ENCODE measurements around the gene TRH.

The TRH gene, protein sequence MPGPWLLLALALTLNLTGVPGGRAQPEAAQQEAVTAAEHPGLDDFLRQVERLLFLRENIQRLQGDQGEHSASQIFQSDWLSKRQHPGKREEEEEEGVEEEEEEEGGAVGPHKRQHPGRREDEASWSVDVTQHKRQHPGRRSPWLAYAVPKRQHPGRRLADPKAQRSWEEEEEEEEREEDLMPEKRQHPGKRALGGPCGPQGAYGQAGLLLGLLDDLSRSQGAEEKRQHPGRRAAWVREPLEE

DNA sequence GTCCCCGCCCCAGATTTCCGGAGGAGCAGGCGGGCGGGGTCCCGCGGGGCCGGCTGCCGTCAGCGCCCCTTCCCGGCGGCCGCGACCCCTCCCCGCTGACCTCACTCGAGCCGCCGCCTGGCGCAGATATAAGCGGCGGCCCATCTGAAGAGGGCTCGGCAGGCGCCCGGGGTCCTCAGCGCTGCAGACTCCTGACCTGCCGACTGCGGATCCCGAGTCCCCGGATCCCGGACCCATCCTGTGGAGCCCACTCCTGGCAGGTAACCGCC is at the start of gene TRH:
Gene TRH (plus strand): TSS at position 157 of the 269 bp plus-strand sequence. CDS start 1,097 bp downstream, outside the sequence.
- no peak for DNase-seq

DNA sequence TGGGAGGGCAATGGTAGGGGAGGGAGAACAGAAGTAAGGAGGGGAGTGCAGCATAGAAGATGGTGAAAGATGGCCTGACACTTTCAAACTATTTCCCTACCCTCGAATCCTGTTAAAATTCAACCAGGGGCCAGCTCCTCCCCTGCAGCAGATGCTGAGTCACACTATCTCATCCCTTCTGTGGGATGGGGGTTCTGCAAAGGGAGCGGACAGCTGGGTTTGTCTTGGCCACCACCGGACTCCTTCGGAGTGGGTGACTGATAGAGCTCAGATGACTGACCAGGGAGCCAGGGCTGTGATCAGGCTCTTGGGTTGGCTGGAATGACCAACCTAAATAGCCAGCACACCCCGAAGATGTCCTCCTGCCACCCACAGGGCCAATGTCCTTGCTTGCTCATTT is 47.4 kb upstream of the TRH start:
- DNase-seq = no peak

DNA sequence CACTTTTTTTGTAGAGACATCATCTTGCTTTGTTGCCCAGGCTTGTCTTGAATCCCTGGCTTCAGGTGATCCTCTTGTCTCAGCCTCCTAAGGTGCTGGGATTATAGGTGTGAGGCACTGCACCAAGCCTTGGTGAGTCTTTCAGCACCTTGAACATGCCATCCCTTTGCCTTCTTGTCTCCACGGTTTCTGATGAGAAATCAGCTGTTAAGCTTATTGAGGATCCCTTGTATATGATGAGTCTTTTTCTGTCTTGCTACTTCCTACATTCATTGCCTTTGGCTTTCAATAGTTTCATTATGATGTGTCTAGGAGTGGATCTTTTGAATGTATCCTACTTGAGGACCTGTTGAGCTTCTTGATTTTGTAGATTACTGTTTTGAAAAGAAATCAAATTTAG is 45.1 kb upstream of the TRH start:
- no peak for DNase-seq

DNA sequence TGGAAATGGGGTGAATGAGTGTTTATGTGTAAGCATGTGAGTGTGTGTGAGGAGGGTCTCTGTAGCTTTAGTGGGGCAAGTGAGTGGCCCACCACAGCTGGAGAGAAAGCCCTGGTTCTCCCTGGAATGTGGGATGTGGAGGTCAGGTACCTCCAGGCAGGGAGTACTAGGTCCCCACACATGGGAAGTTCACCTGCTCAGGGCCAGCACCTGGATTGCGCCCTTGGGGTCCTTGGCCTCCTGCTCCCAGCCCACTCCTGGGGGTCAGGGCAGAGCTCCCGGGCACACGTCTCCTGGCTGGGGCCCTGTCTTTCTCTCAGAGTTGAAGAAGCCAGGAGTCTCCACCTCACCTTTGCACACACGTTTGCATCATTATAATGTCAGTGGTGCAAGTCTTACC is 41.0 kb upstream of the TRH start:
- DNase-seq = no peak

DNA sequence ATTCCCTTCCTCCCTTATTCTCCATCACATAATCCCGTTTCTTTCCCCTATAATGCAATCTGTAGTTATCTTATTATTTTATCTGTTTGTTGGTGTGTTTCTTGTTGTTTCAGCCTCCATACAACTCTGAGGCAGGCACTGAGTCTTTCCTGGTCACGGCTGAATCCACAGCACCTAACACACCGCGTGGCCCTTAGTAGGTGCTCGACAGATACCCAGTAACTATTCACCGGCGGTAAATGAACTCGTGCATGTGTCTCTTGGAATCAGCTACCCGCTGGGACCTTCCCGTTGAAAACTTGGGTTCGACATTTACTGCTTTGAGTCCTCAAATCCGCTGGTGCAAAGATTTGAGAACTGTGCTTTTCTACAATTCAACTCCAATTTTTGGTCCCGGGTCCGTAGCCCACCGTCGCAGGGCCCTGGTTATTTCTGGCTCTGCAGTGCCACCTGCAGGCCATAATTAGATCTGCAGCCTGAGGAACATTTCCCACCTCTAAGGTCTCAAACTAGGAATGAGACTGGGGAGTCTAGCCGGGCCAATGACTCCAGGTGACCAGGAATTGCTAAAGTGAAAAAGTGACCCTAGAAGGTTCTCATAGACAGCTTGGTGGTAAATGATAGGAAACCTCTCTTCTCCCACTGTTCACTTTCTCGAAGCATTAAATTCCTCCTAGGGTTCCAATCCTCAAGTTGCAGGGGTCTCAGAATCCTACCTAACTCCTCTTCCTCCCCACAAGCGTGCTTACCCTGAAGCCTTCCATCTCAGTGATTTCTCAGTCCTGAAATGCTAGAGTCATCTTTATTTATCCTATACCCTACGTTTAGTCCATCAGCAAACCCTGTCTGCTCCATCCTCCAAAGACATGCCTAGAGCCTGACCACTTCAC is 40.0 kb upstream of the TRH start:
- DNase-seq = peak; percentile 21

DNA sequence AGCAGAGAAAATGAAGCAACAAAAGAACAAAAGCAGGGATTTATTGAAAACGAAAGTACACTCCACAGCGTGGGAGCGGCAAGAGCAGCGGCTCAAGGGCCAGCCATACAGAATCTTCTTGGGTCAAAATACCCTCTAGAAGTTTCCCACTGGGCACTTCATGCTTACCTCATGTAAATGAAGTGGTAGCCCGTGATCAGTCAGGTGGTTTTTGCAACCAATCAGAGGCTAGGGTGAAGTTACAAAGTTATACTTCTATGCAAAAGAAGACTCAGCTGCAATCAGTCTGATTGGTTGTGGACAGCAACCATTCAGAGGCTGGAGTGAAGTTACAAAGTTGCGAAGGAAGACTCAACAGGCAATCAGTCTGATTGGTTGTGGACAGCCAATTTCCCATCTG is 37.8 kb upstream of the TRH start:
- DNase-seq = peak; percentile 55

DNA sequence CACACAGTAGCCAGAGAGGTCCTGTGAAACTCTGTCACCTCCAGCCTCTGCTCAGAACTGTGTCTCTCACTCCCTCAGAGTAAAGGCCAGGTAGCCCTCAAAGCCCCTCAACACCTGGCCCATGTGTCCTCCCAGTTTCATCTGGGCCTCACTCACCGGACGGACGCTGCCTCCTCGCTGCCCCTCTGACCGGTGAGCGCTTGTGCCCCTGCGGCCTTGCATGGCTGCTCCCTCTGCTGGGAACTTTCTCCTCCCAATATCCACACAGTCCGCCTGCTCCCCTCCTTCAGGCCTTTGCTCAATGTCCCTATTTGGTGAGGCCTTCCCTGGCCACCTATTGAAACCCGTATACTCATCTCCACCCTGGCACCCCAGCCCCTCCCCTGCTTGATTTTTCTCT is 36.8 kb upstream of the TRH start:
- DNase-seq = no peak

DNA sequence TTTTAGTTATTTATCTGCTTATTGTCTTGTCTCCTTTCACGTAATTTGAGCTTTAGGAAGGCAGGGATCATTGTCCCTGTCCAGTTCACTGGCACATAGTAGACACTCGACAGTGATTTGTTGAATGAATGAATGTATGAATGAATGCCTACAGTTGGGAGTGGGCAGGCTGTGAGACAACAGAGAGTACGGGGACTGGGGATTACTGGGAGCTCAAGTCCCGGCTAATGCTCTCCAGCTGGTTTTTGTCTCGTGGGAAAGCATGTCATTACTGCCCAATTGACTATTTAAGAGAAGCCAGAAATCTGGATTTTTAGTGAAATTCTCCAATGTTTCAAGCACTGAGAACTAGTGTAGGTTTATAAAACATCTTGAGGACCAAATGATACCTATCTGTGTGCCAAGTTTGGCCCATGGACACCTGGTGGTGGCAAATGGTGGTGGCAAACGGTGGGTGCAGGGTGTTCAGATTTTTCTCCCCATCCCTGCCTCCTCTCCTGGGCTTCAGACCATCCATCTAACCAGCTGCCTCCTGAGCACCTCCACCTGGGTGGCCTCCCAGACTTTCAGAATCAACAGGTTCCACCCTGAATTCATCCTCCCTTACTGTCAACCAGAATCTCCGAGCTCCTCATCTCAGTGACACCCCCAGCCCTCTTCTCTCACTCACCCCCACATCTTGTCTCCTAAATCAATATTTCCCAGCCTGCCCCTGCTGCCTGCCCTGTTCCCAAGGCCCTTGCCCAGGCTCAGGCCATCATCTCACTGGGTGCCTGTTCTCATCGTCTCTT is 36.2 kb upstream of the TRH start:
- DNase-seq = no peak

DNA sequence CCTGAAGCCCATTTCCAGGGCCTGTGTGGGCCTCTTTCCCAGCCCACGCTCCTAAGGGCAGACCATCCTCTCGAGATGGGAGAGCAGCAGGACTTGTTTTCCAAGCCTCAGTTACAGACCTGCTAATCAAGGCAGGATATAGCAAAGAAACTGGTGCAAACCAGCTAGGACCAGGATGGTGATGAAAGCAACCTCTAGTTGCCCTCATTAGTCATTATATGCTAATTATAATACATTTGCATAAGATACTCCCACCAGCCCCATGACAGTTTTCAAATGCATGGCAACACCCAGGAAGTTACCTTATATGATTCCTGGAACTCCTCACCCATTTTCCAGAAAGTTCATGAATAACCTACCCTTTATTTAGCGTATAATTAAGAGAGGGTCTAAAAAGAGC is 34.4 kb upstream of the TRH start:
- no peak for DNase-seq

DNA sequence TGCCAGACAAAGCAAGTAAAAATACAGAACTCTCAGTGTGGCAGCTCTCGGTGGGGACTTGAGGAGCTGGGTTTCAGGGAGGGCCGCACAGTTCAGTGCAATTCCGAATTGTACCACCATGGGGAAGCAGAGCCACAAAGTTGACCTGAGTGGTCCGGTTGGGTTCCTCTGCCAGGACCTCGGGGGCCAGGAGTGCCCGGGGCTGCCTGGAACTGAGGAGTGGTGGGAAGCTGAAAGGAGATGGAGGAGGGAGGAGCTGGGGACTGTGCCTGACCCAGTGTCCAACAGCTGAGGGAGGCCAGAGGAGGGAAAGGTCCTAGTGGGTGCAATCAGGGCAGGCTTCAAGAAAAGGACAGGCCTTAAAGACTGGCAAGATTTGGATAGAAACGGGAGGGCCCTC is 32.2 kb upstream of the TRH start:
- peak; percentile 27 for DNase-seq

DNA sequence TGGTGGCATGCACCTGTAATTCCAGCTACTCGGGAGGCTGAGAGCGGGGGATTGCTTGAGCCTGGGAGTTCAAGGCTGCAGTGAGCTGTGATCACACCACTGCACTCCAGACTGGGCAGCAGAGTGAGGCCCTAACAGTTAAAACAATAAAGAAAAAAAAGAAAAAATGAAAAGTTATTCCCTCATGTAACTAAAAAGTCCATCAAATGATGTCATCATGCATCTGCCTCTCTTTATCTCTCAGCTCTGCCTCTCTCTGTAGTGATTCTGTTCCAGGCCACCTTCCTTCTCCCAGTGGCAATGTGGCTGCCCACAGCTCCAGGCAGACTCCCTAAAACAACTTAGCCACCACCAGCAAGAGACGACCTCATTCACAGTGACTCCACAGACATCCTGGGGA is 31.5 kb upstream of the TRH start:
- DNase-seq = no peak

DNA sequence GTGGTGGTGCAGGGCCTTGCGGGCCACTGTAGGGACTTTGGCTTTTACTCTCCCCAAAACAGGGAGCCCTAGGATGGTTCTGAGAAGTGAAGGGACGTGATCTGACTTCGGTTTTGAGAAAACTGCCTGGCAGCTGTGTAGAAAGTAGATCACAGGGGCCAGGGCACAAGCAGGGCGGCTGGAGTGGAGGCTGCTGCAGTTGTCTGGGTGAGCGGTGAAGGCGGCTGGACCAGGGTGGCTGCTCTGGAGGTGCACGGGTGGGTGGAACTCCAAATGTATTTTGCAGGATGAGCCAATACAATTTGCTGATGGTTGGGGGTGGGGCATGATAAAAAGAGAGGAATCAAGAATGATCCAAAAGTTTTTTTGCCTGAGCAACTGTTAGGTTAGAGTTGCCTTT is 29.8 kb upstream of the TRH start:
- DNase-seq = no peak

DNA sequence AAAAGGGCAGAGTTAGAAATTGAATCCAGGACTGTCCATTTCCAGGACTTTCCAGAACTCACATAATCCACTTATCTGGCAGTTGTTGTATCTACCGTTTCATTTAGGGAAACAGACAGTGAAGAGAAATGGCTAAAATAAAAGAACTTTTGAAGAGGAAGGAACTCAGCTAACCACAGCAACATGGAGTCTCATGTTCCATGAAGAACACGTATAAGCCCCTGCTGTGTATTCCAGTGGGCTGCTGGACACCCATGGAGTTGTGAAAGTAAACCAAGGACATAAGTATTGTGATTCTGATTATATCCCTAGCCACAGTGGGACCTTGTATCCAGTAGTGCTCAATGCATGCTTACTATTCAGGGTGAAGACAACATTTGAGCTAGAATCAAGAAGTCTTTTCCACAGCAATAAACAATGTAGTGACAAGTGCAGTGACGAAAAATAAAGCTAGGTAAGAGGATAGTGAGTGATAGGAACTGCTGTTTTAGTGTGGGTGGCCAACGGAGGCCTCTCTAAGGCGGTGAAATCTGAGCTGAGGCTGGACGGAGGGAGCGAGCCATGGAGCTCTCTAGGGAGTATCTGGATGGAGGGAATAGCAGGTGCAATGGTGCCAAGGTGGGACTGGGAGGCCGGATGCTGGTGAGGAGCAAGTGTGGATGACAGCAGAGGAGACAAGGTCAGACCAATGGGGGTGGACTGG is 26.8 kb upstream of the TRH start:
- DNase-seq = no peak

DNA sequence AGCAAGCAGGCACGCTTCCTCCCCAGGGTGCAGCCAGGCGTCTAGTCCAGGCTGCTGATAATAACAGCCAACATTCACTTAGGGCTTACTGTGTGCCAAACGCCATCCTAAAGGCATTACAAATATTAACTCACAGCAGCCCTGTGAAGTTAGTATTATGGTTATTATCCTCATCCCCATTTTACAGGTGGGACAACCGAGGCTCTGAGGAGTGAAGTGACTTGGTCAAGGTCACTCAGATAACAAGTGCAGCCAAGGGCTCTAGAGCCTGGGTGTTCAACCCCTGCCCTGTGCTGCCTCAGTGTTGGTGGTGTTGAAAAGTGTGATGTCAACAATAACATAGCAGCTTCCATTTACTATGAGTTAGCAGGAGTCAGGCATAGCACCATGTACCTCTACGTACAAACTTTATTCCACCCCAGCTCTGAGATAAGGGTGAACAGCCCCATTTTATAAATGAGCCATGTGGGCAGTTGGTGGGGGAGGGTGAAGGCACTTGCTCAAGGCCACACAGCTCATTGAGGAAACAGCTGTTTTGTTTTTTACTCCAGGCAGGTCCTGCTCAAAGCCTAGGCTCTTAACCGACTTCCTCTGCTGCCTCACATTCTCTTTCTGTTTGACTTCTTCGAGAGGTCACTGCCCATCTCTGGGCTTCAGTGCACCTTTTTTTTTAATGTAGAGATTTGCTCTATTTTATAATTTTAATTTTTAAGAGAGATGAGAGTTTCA is 24.0 kb upstream of the TRH start:
- DNase-seq = no peak

DNA sequence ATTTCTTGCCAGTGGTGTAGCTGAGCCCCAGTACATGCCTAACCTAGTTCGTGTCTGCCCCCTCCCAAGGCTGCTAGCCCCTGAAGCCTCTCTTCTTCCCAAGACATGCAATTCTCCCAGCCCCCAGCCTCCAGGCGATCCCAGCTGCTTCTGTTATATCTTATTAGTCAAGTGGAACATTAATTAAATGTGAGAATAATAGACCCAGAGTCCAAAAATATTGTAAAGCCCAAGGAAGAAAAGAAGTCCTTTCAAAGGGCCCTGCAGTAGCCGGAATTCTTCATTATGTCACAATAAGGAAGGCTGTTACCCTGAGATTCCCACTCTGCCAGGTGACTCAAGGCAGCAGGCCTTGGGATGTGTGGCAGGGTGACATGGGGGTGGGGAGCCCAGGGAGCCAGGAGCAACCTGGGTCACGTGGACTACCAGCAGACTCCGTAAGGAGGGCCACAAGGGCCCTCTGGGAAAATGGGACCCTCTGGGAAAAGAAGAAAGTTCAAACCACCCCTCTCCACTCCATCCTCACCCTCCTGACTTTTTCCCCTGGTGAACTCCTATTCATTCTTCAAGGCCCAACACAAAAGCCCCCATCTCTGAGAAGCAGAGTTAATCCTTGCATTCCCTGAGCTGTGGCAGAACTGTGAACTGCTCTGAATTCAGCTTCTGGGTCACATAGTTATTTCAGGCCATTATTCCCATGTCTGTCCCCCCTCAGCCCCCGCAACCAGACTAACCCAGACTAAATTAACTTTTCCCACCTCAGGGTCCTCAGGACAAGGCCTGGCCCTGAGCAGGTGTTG is 21.8 kb upstream of the TRH start:
- DNase-seq = no peak

DNA sequence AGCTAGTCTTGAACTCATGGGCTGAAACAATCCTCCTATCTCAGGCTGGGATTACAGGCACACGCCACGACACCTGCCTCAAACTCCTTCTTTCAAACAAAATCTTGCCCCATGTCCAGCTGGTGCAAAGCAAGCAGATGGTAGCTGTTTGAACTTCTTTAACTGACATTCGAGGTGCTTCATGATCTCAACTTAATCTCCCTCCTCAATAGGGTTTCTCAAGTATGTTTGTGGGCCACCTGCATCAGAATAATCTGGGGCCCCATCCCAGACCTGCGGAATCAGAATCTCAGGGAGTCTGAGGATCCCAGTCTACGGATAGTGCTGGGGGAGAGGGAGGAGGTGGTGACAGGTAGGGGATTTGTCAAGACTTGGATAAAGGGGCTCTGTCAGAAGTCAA is 20.9 kb upstream of the TRH start:
- no peak for DNase-seq

DNA sequence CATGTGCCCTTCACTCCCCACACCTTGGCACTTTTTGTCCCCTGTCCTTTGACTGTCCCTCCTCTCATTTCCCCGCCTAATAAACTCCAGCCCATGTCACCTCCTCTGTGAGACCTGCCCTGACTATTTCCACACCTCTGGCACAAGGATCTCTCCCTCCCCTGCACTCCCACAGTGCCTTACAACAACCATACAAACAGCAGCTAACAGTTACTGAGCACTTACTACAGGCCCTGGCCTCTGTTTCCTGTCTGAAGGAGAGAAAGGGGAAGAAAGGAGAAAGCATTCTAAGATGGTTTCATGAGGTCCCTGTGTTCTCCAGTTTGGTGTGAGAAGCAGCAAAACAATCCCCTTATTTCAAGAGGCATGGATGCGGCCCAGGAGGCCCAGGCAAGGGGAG is 20.0 kb upstream of the TRH start:
- DNase-seq = no peak

DNA sequence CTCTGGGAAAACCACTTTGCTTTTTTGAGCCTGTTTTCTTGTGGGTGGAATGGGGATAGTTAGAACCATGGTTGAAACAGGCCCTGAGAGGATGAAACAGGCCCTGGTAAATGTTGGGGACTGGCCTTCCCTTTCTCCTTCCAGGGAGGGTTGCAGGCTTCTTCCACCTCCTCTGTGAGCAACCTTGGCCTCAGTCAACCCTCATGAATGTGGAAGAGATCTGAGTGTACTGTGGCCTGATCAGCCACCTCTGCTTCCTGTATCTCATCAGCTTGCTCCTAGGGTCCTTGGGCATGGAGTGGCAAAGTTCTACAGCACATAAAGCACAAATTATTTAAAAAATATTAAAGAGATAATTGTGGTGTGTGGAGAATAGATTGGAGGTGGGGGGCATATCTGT is 17.6 kb upstream of the TRH start:
- DNase-seq = no peak

DNA sequence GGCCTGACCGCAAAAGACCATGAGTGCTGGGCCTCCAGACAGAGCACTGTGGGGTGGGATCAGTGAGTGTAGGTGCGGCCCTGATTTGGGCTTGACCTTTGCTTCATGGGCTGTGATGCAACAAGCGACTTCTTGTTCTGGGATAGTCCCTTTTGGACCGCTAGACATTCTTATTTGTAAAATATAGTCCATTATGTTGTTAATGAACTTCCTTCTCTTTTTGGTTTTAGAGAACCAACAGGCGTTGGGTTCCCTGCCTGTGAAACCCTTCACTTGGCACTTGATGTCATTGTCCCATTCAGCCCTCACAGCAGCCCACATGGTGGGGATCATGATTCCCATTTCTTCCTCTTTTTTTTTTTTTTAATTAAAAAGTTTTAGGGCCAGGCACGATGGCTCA is 15.8 kb upstream of the TRH start:
- no peak for DNase-seq

DNA sequence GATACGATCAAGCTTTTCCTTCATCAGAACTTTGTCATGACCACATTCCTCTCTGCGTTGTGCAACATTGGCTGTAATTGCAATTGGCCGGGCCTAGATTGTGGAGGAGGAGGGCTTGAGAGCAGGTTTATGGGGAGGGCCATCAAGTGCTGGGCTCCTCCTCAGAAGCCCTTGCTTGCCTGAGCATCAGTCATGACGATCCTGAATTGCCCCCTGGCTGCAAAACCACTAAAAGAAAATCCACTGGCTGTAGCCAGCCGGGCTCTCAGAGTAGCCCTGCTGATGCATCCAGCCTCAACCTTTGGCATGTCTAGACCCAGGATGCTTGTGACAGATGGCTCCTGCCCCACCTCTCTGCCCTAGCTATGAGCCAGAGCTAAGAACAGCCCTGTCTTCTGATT is 13.4 kb upstream of the TRH start:
- no peak for DNase-seq

DNA sequence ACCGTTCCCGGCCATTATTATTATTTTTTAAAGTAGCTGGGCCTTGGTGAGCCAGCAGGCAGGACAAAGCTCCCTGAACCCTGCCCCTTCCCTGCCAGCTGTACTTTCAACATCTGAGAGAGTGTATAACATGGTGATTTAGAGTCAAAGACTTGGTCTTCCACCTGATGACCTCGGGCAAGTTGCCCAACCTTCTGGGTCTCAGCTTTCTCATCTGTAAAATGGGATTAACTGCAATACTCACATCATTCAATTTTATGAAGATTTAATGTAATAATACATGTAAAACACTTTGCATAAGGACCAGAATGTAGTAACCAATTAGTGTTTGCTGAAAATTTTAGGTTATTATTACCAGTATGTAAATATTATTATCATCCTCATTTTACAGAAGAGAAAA is 11.9 kb upstream of the TRH start:
- DNase-seq = no peak

DNA sequence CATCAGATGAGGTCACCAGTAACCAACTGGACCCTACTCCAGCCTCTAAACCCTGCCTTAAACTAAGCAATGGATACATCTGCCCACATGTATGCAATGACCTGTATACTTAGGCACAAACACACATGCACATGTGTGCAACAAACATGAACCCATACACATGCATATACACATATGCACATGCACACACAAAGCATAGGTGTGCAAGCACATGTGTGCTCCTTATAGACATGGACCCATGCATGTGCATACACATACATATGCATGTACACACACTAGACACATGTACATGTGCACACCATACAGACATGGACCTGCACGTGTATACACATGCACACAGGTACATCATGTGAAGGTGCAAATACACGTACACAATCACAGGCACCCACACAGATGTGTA is 8.6 kb upstream of the TRH start:
- DNase-seq = no peak
